Prostate gland (tissue), 2 donors: ENCODE measurements around the gene PTPA. TPM values are rescaled to one million over a fixed set of nuclear protein-coding genes. Genes with fewer than 3 reads are reported as not detected.

Source experiments
- DNase-seq: peaks from one replicate; pipeline ENCODE4 v3.0.0-alpha.2; 2019; ENCODE audit warnings: low spot score
- H3K27ac ChIP-seq, 2 donors: fragments of 200-600 bp; sonication (generic); 2 replicates each; pipeline ENCODE4 v1.5.1; 2017 to 2019
- H3K27me3 ChIP-seq: fragments of 200-600 bp; sonication (generic); replicated peaks from 2 replicates; pipeline ENCODE4 v1.5.1; 2019; ENCODE audit not compliant: insufficient read depth
- H3K36me3 ChIP-seq, 2 donors: fragments of 200-600 bp; sonication (generic); 1 replicate in 1 of 2; 2 replicates in 1 of 2; pipeline versions ENCODE4 v1.5.1 to v1.8.1; 2017 to 2019
- H3K4me1 ChIP-seq: fragments of 200-600 bp; sonication (generic); replicated peaks from 2 replicates; pipeline ENCODE4 v1.5.1; 2019
- H3K4me3 ChIP-seq, 2 donors: fragments of 200-600 bp; sonication (generic); 2 replicates each; pipeline ENCODE4 v1.5.1; 2017 to 2019
- H3K9me3 ChIP-seq: fragments of 200-600 bp; sonication (generic); 2 replicates; pipeline ENCODE4 v1.5.1; 2017
- POLR2A ChIP-seq: fragments of 450-650 bp; IDR thresholded peaks from one replicate; pipeline ENCODE4 v1.6.1; 2016; ENCODE audit warnings: antibody characterized with exemption, mild to moderate bottlenecking
- POLR2AphosphoS5 ChIP-seq: sonication (generic); formaldehyde crosslinking; IDR thresholded peaks from one replicate; pipeline ENCODE4 v1.6.1; 2017; ENCODE audit warnings: antibody characterized with exemption
- WGBS: methylation state at CpG from one replicate; pipeline ENCODE4 v1.1.5; 2018; 5-methylcytosine and 5-hydroxymethylcytosine counted together
- intact Hi-C: fragments of 100-400 bp; cut with DNase I; formaldehyde crosslinking; loops from one replicate; pipeline ENCODE4 v1.14.2; 2022
- total RNA-seq, 2 donors: library from RNA; depleted of rRNA; stranded (reverse); fragments of >200 nt; gene quantifications; one replicate each; pipeline ENCODE4 v1.1.0, GENCODE V29; 2016
- TF ChIP-seq, protein P1 (sequence below), 4 experiments: fragments of 200-600 bp in 2 of 4; fragments of 450-650 bp in 2 of 4; sonication (generic) in 2 of 4; IDR thresholded peaks; 1 replicate in 3 of 4; 2 replicates in 1 of 4; pipeline ENCODE4 v1.5.1; 2016 to 2019; ENCODE audit warnings: antibody characterized with exemption in 4 of 4, mild to moderate bottlenecking in 2 of 4, moderate library complexity in 2 of 4

The PTPA gene
- total RNA-seq, 2 donors from 2014 or later, result 165 to 173 TPM

DNA sequence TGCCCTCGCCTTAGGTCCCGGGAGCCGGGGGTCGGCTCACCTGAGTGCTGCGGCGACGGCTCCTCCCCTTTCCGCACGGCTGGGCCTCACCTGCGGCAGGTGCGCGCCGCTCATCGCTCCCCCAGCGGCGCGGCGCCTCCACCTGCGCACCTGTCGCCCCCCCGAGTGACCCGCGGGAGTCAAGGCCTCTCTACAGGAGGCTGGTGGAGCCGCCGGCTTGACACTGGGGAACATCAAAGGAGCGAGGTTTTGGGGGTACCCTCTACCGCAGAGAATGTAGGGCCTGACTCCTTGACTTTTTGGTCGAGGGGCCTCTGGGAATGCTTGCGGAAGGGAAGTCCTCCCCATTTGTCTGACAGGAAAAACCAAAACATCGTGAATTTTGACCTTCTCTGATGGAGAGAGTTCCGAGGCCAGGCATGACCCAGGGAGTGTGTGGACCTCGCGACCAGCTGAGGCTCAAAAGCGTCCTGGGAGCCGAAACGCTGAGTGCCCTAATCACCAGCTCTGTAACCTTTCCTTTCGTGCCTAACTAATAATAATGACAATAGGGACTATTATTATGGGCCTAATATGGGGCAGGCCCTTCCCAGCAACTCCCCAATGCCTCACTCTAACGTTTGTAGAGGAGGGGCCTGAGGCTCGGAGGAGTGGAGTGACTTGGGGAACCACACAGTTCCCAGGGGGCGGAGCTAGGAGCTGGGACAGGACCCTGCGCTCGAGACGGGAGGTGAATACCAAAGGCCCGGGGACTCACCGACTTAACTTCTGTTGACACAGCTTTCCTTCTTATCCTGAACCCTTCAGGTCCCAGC lies 67.6 kb downstream of the PTPA start:
- Histone ChIP-seq H3K4me3 (peak overlapping the region; percentile 16 to 59), H3K36me3 (no peaks in the 10 kb centered on the region), H3K27me3 (no peaks in the 10 kb centered on the region), H3K27ac (no peak overlapping the region), H3K4me1 (peaks cover 13% of the 10 kb centered on the region), H3K9me3 (no peaks in the 10 kb centered on the region)
- DNase-seq, result no peak
- intact Hi-C loops, result loop anchor here (1.0 to 5.0 kb wide), 3 partner anchors 144 to 319 kb away; no protein-coding TSS in a partner anchor
- WGBS, result 36% methylated on average over 24 of the region's 45 CpGs
- TF ChIP-seq, protein P1, sequence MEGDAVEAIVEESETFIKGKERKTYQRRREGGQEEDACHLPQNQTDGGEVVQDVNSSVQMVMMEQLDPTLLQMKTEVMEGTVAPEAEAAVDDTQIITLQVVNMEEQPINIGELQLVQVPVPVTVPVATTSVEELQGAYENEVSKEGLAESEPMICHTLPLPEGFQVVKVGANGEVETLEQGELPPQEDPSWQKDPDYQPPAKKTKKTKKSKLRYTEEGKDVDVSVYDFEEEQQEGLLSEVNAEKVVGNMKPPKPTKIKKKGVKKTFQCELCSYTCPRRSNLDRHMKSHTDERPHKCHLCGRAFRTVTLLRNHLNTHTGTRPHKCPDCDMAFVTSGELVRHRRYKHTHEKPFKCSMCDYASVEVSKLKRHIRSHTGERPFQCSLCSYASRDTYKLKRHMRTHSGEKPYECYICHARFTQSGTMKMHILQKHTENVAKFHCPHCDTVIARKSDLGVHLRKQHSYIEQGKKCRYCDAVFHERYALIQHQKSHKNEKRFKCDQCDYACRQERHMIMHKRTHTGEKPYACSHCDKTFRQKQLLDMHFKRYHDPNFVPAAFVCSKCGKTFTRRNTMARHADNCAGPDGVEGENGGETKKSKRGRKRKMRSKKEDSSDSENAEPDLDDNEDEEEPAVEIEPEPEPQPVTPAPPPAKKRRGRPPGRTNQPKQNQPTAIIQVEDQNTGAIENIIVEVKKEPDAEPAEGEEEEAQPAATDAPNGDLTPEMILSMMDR (IDR thresholded peaks at IDR 0.05), result no peak
- TF ChIP-seq POLR2A (no peak), POLR2AphosphoS5 (no peak)

DNA sequence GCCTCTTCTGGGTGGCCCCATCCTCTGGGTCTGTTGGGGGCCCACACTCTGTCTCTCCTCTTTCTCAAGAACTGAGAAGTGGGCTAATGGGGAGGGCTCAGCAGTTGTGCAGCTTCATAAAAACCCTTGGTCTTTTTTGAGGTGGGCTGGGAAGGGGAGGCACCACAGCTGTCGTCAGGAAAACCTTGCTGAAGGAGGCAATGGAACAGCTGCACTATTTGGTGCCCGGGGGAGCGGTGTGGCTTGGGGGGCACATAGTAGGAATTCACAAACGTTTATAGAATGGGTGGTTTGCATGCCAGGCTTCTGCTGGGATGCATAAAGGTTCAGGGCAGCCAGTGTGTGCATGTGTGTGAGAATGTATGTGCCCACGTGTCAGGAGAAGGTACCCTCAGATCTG lies 70.0 kb downstream of the PTPA start:
- H3K27me3 ChIP-seq, result no peaks in the 10 kb centered on the region
- peaks cover 4% of the 10 kb centered on the region for H3K4me1 ChIP-seq
- no peaks in the 10 kb centered on the region for H3K36me3 ChIP-seq
- DNase-seq, result no peak
- no peak overlapping the region for H3K27ac ChIP-seq
- 85% methylated on average over 5 of the region's 5 CpGs for WGBS
- H3K9me3 ChIP-seq, result no peaks in the 10 kb centered on the region
- TF ChIP-seq POLR2A (no peak), POLR2AphosphoS5 (no peak)
- TF ChIP-seq, protein P1 (IDR thresholded peaks at IDR 0.05), result no peak
- no peak overlapping the region for H3K4me3 ChIP-seq
- intact Hi-C loops, result no loop called here

GRCh38 chr9:129182122-129182521 lies 70.9 kb downstream of the PTPA start:
- TF ChIP-seq, protein P1 (IDR thresholded peaks at IDR 0.05), result no peak
- TF ChIP-seq POLR2A, result no peak
- TF ChIP-seq POLR2AphosphoS5, result no peak
- Histone ChIP-seq H3K36me3 (no peaks in the 10 kb centered on the region), H3K4me1 (peaks cover 4% of the 10 kb centered on the region), H3K4me3 (no peak overlapping the region), H3K27me3 (no peaks in the 10 kb centered on the region), H3K9me3 (no peaks in the 10 kb centered on the region), H3K27ac (no peak overlapping the region)
- DNase-seq, result no peak
- WGBS, result 88% methylated on average over 4 of the region's 4 CpGs
- intact Hi-C loops, result no loop called here

DNA sequence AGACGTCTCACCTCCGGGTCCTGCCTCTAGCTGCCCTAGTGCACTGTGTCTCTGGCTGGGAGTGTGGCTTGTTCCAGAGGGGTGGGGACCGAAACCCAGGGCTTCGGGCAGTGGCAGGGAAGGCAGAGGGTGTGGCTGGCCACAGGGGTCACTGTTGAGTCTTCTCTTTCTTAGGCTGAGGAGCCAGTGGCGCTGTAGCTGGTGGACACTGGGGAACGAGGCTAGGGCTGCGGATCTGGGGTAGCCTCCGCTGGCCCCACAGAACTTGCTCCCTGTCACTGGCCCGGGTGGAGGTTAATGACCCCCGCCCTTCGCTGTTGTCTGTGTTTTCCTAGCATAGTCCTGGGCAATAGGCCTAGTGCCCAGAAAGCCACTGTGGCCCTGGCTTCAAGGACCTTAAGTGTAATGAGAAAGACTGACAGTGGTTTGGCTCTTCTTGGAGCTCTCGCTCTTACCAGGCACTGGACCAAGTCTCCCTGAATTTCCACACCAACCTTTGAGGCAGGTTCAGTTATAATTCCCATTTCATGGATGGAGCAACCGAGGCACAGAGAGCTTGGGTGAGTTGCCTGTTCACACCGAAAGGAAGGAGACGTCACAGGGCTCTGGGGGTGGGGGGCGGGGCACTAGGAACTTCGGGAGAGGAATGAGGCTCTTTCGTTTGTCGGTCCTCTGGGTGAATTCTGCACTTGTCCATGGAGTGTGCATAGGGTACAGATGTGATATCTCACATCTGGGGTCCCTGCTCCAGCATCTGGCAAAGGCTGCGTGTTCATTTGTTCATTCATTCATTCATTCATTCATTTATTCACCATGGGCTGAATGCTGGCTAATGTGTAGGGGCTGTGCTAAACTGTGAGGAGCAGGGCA lies 71.6 kb downstream of the PTPA start:
- Histone ChIP-seq H3K4me3 (no peak overlapping the region), H3K27me3 (no peaks in the 10 kb centered on the region), H3K4me1 (peaks cover 4% of the 10 kb centered on the region), H3K27ac (no peak overlapping the region), H3K36me3 (no peaks in the 10 kb centered on the region), H3K9me3 (no peaks in the 10 kb centered on the region)
- DNase-seq, result no peak
- intact Hi-C loops, result no loop called here
- TF ChIP-seq, protein P1 (IDR thresholded peaks at IDR 0.05), result peak in 1 of 4 experiments; percentile 11
- TF ChIP-seq POLR2A, result no peak
- no peak for TF ChIP-seq POLR2AphosphoS5
- 78% methylated on average over 20 of the region's 20 CpGs for WGBS
